Erythroblast (primary cell): ENCODE data around the gene ZNF524.

Source experiments
- GATA1 ChIP-seq: IDR thresholded peaks from 2 replicates; pipeline ENCODE4 v1.6.1; 2011; ENCODE audit warnings: low read depth, mild to moderate bottlenecking, control low read depth, low read length, moderate library complexity
- POLR2A ChIP-seq: IDR thresholded peaks from 2 replicates; pipeline ENCODE4 v1.6.1; 2011; ENCODE audit warnings: mild to moderate bottlenecking, low read length

GRCh38 chr19:55601084-55601483 is 996 bp downstream of the ZNF524 start:
- TF ChIP-seq POLR2A (no peak), GATA1 (no peak)
